22Rv1 (cell line): ENCODE results near the gene PLEKHF1.

Source experiments
- H3K27ac ChIP-seq: fragments of 450-650 bp; 2 replicates; pipeline ENCODE4 v1.5.1; 2017
- ZFX ChIP-seq: fragments of 450-650 bp; IDR thresholded peaks from 2 replicates; pipeline ENCODE4 v1.6.1; 2017; ENCODE audit warnings: antibody characterized with exemption, borderline replicate concordance
- TF ChIP-seq, protein P1 (sequence below): fragments of 450-650 bp; IDR thresholded peaks from 2 replicates; pipeline ENCODE4 v1.5.1; 2017; ENCODE audit warnings: mild to moderate bottlenecking

The PLEKHF1 gene

DNA sequence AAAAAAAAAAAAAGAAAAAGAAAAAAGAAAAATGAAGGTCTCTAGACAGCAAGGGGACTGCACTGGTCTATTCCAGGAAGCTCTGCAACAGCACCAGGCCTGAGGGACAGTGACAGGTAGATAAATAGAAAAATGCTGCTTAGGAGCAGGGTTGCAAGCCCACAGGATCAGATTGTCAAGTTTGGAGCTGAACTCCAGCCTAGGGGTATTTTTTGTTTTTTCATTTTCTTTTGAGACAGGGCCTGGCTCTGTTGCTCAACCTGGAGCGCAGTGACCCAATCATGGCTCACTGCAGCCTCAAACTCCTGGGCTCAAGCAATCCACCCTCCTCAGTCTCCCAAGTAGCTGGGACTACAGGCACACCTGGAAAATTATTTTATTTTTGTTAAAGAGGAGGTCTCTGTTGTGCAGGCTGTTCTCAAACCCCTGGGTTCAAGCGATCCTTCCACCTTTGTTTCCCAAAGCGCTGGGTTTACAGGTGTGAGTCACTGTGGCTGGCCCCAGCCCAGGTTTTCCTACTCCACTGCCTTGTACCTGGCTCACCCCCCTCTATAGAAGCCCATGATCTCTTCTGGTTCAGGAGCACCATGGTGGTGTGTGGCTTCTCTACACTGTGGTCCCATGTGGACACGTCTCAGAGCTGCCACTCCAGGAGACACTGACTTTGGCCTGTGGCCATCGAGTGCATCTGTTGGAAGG, 35.3 kb upstream of the PLEKHF1 start:
- H3K27ac ChIP-seq = no peak overlapping the region
- TF ChIP-seq, protein P1, sequence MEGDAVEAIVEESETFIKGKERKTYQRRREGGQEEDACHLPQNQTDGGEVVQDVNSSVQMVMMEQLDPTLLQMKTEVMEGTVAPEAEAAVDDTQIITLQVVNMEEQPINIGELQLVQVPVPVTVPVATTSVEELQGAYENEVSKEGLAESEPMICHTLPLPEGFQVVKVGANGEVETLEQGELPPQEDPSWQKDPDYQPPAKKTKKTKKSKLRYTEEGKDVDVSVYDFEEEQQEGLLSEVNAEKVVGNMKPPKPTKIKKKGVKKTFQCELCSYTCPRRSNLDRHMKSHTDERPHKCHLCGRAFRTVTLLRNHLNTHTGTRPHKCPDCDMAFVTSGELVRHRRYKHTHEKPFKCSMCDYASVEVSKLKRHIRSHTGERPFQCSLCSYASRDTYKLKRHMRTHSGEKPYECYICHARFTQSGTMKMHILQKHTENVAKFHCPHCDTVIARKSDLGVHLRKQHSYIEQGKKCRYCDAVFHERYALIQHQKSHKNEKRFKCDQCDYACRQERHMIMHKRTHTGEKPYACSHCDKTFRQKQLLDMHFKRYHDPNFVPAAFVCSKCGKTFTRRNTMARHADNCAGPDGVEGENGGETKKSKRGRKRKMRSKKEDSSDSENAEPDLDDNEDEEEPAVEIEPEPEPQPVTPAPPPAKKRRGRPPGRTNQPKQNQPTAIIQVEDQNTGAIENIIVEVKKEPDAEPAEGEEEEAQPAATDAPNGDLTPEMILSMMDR = no peak
- TF ChIP-seq ZFX = no peak

DNA sequence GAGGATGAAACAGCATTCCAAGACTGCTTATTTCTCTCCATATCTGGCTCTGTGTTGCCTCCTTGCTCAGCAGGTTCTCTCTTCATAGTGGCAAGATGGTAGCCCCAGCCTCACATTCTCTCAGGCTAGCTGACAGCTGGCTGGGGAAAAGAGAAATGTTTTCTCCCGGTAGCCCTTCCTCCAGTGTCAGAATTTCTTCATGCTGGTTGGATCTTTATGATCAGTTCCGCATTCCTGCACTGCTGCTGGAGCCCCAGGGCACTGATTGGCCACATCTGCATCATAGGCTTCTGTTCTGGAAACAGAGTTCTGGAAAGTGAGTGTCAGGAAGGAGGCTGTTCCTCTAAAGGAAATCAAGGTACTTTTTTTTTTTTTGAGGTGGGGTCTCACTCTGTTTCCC, 34.6 kb upstream of the PLEKHF1 start:
- no peak for TF ChIP-seq ZFX
- TF ChIP-seq, protein P1 = no peak
- no peak overlapping the region for H3K27ac ChIP-seq

DNA sequence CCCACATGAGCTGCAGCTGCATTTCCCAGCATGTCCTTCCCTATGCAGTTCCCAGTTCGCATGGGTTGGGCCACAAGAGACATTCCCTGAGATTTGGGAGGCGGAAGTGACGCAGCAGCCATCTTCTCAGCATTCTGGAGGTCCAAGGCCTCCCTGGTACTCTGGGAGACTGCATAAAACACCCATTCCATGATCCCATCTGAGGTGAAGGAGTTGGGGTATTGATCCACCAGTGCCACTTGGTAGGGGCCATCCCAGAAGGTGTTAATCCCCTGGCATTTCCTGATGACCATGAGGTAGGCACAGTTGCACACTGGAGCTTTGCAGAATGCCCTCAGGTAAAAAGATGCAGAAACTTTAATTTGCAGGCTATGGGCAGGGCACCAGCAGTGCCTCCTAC, 33.8 kb upstream of the PLEKHF1 start:
- TF ChIP-seq, protein P1 = no peak
- TF ChIP-seq ZFX = no peak
- H3K27ac ChIP-seq = no peak overlapping the region

DNA sequence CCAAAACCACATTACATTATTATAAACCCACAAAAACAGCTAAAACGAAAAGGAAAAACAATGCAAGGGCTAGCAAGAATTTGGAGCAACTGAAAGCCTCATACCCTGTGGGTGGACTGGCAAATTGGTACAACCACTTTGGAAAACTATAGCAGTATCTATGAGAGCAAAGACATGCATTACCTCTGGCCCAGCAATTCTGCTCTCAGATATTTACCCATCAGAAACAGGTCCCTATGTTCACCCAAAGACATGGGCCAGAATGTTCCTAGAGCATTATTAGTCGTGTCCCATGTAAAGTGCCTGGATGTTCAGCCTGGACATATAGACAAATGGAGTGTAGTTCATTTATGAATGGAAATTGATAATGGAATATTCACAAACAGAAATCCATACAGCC, 31.3 kb upstream of the PLEKHF1 start:
- TF ChIP-seq, protein P1 = no peak
- TF ChIP-seq ZFX = no peak
- H3K27ac ChIP-seq = no peak overlapping the region

DNA sequence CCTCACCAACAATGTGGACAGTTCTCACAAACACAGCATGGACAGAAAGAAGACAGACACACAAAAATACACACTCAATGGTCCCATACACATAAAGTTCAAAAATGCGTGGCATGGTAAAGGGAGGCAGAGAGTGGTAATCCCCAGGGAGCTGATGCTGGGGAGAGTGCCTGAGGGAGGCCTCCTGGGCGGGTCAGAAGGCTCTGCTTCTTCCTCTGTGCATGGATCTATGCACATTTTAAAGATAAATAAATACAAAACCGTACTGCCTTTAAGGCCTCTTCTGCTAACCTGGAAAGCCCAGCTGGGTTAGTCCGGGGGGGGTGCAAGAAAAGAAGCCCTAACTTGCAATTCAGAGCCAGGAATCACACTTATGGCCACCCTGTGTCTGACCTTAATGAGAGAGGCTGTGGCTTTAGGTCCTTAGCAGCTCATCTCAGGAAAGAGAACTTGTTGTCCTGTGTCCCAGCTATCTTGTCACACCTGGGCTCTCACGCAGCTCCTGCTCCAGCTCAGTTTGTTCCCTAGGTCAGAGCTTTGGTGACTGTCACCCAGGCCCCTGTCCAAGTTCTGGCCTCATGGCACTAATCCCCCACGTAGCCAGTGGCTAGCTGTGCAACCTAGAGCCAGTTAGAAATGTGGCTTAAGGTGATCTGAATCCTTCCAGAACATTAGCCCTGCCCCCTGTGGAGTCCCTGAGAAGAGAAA, 30.7 kb upstream of the PLEKHF1 start:
- no peak overlapping the region for H3K27ac ChIP-seq
- TF ChIP-seq, protein P1 = no peak
- no peak for TF ChIP-seq ZFX

DNA sequence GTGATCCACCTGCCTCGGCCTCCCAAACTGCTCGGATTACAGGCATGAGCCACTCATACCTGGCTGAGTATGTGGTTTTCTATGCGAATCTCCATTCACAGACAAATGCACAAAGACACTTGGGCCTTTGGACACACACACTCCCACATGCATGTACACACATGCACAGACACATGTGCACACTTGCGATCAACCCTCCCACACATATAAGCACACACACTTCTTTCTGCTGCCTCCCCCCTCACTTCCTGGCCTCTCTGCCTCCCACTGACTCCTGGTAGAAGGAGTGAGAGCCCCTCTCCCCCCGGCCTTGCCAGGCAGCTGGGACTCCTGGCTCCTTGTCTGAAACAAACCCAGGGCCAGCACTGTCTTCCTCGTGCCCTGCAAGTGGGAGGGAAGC, 29.3 kb upstream of the PLEKHF1 start:
- no peak overlapping the region for H3K27ac ChIP-seq
- no peak for TF ChIP-seq ZFX
- TF ChIP-seq, protein P1 = no peak
